ENCODE measurements around the gene OCEL1.
"Not testable (repeated sequence)": the region's sequence is repeated elsewhere in the genome, so short reads cannot be mapped to it uniquely, and the experiment has no call there.

Gene OCEL1

GRCh38 chr19:17266026-17266425, 40.0 kb downstream of the OCEL1 start:
- no peak for DNase-seq

GRCh38 chr19:17266589-17266974, 40.6 kb downstream of the OCEL1 start:
- no peak for DNase-seq

- DNase-seq = peak; percentile 89 to 98 (median 94)
Observed at GRCh38 chr19:17266975-17267788, 41.2 kb downstream of the OCEL1 start, which contains the start of gene BABAM1. TSS of gene BABAM1 (plus strand) at chr19:17267443. CDS start at chr19:17268807, 1,364 bp downstream.

- no peak for DNase-seq
Observed at GRCh38 chr19:17268754-17269153, 42.7 kb downstream of the OCEL1 start.

- not testable (repeated sequence) for DNase-seq
Observed at GRCh38 chr19:17274892-17275291, 48.9 kb downstream of the OCEL1 start.

GRCh38 chr19:17275441-17276175, 49.6 kb downstream of the OCEL1 start:
- no peak for DNase-seq

All from T-helper 1 cell (primary cell).